ENCODE results near the gene MRPL52.
"Not testable (repeated sequence)": the region's sequence is repeated elsewhere in the genome, so short reads cannot be mapped to it uniquely, and the experiment has no call there.

MRPL52 gene

GRCh38 chr14:22839159-22839779 lies 9.6 kb downstream of the MRPL52 start:
- no peak for DNase-seq

GRCh38 chr14:22841311-22841710 lies 11.6 kb downstream of the MRPL52 start:
- no peak for DNase-seq

GRCh38 chr14:22841769-22842168 lies 12.1 kb downstream of the MRPL52 start:
- no peak for DNase-seq

- DNase-seq: no peak
These were observed 12.8 kb downstream of the MRPL52 start for GRCh38 chr14:22842211-22843122.

GRCh38 chr14:22843123-22843925 lies 13.6 kb downstream of the MRPL52 start:
- DNase-seq: no peak

- DNase-seq: no peak
These were observed 14.8 kb downstream of the MRPL52 start for GRCh38 chr14:22844221-22845102.

- DNase-seq: no peak
These were observed 15.4 kb downstream of the MRPL52 start for GRCh38 chr14:22845103-22845394.

GRCh38 chr14:22845821-22846625 lies 16.3 kb downstream of the MRPL52 start:
- no peak for DNase-seq

- DNase-seq: no peak
These were observed 17.2 kb downstream of the MRPL52 start for GRCh38 chr14:22846811-22847307.

GRCh38 chr14:22847661-22848341 lies 18.1 kb downstream of the MRPL52 start:
- no peak for DNase-seq

- DNase-seq: no peak
These were observed 18.9 kb downstream of the MRPL52 start for GRCh38 chr14:22848351-22849164.

GRCh38 chr14:22849212-22849819 lies 19.6 kb downstream of the MRPL52 start:
- DNase-seq: no peak

GRCh38 chr14:22850944-22851764 lies 21.5 kb downstream of the MRPL52 start:
- no peak for DNase-seq

- DNase-seq: not testable (repeated sequence)
These were observed 22.5 kb downstream of the MRPL52 start for GRCh38 chr14:22852178-22852577.

- DNase-seq: no peak
These were observed 22.9 kb downstream of the MRPL52 start for GRCh38 chr14:22852599-22852939.

- peak; percentile 84 for DNase-seq
These were observed 23.5 kb downstream of the MRPL52 start for GRCh38 chr14:22852940-22853767.

GRCh38 chr14:22854296-22854695 lies 24.6 kb downstream of the MRPL52 start:
- not testable (repeated sequence) for DNase-seq

Measured in NCI-H82 (cell line).